Endothelial cell of umbilical vein (primary cell): Measurements from ENCODE around the gene AZU1. TPM values are rescaled to one million over a fixed set of nuclear protein-coding genes. Genes with fewer than 3 reads are reported as not detected.

Experiments used
- BruUV-seq: library from RNA; stranded (reverse); fragments of 400-500 nt; replicated peaks from 2 replicates; lab custom pipeline; 2021; lab: Mats Ljungman, UMichigan
- CTCF ChIA-PET: fragments of 300-600, 350-600 bp; sonication (Branson Sonifier 250); formaldehyde crosslinking; loops from one replicate; lab custom pipeline; 2021; ENCODE audit warnings: antibody characterized with exemption, inconsistent platforms; lab: Charles Lee
- POLR2A ChIA-PET: fragments of 300-600, 350-600 bp; sonication (Branson Sonifier 250); formaldehyde crosslinking; loops from one replicate; lab custom pipeline; 2021; ENCODE audit warnings: antibody characterized with exemption, inconsistent platforms; lab: Charles Lee
- DNase-seq: peaks from one replicate; pipeline ENCODE4 v3.0.0-alpha.2; 2011; ENCODE audit warnings: low read depth, low spot score
- FAIRE-seq: peaks from 2 replicates; lab custom pipeline; 2011; peaks lifted over from hg19 to GRCh38; lab: Jason Lieb, UNC
- H2AFZ ChIP-seq: 2 replicates; pipeline ENCODE4 v1.6.0; 2012; ENCODE audit warnings: low read depth, low read length, control low read depth, inconsistent platforms
- H3K27ac ChIP-seq: 2 replicates; pipeline ENCODE4 v1.5.1; 2011; ENCODE audit warnings: low read depth, mild to moderate bottlenecking, control low read depth, low read length, moderate library complexity; ENCODE audit not compliant: insufficient read depth
- H3K27me3 ChIP-seq, 2 experiments: 2 replicates each; pipeline versions ENCODE4 v1.6.0 to v1.6.1; 2011; ENCODE audit warnings: low read length in 2 of 2, mixed read lengths in 1 of 2; ENCODE audit not compliant: control insufficient read depth in 2 of 2, insufficient read depth in 2 of 2
- H3K36me3 ChIP-seq, 2 experiments: 2 replicates in 1 of 2; 3 replicates in 1 of 2; pipeline ENCODE4 v1.5.1; 2011; ENCODE audit warnings: low read length in 2 of 2, mild to moderate bottlenecking in 1 of 2, moderate library complexity in 1 of 2; ENCODE audit not compliant: control insufficient read depth in 2 of 2, insufficient read depth in 2 of 2; ENCODE audit errors: extremely low read depth in 1 of 2
- H3K4me1 ChIP-seq: 3 replicates; pipeline ENCODE4 v1.5.1; 2011; ENCODE audit warnings: mild to moderate bottlenecking, low read length; ENCODE audit not compliant: control insufficient read depth, insufficient read depth; ENCODE audit errors: extremely low read depth
- H3K4me2 ChIP-seq: 2 replicates; pipeline ENCODE4 v1.6.1; 2011; ENCODE audit warnings: low read length, control low read depth, mixed read lengths; ENCODE audit not compliant: insufficient read depth
- H3K4me3 ChIP-seq, 3 experiments: fragments of 200-600 bp in 1 of 3; sonication (generic), shearing (Covaris generic) in 1 of 3; replicated peaks in 1 of 3; 2 replicates each; pipeline ENCODE4 v1.5.1; 2011 to 2016; ENCODE audit warnings: control low read depth in 3 of 3, low read length in 3 of 3, mild to moderate bottlenecking in 2 of 3, inconsistent platforms in 1 of 3, low read depth in 1 of 3, moderate library complexity in 1 of 3; ENCODE audit not compliant: insufficient read depth in 1 of 3
- H3K79me2 ChIP-seq: 2 replicates; pipeline ENCODE4 v1.6.0; 2012; ENCODE audit warnings: low read length, inconsistent platforms; ENCODE audit not compliant: control insufficient read depth, insufficient read depth
- H3K9ac ChIP-seq: replicated peaks from 2 replicates; pipeline ENCODE3; 2011; ENCODE audit warnings: low read length, control low read depth; ENCODE audit not compliant: insufficient read depth; ENCODE audit errors: extremely low read depth
- H3K9me1 ChIP-seq: replicated peaks from 3 replicates; pipeline ENCODE4 v1.6.0; 2011; ENCODE audit warnings: mild to moderate bottlenecking, low read length; ENCODE audit not compliant: control insufficient read depth, insufficient read depth; ENCODE audit errors: extremely low read depth
- H3K9me3 ChIP-seq: replicated peaks from 2 replicates; pipeline ENCODE4 v1.5.1; 2012; ENCODE audit warnings: low read length, inconsistent platforms; ENCODE audit not compliant: control insufficient read depth, insufficient read depth
- H4K20me1 ChIP-seq: replicated peaks from 2 replicates; pipeline ENCODE3; 2011; ENCODE audit warnings: mild to moderate bottlenecking, low read length; ENCODE audit not compliant: control insufficient read depth, insufficient read depth; ENCODE audit errors: extremely low read depth
- EZH2 ChIP-seq: IDR thresholded peaks from 2 replicates; pipeline ENCODE4 v1.6.1; 2012; ENCODE audit warnings: borderline replicate concordance, low read depth, mild to moderate bottlenecking, moderate library complexity, low read length, inconsistent platforms; ENCODE audit not compliant: severe bottlenecking
- FOS ChIP-seq: IDR thresholded peaks from 2 replicates; pipeline ENCODE4 v1.6.1; 2011; ENCODE audit warnings: mild to moderate bottlenecking, low read length, moderate library complexity, borderline replicate concordance; ENCODE audit not compliant: insufficient read depth
- GATA2 ChIP-seq: IDR thresholded peaks from 2 replicates; pipeline ENCODE4 v1.7.0; 2011; ENCODE audit warnings: low read depth, mild to moderate bottlenecking, moderate library complexity, mixed read lengths, low read length; ENCODE audit not compliant: insufficient read length, insufficient read depth
- JUN ChIP-seq: IDR thresholded peaks from 2 replicates; pipeline ENCODE4 v1.6.1; 2011; ENCODE audit warnings: borderline replicate concordance, low read depth; ENCODE audit not compliant: insufficient read length, insufficient read depth
- MAX ChIP-seq: IDR thresholded peaks from 2 replicates; pipeline ENCODE4 v1.6.1; 2011; ENCODE audit not compliant: insufficient read depth, insufficient read length
- MYC ChIP-seq: IDR thresholded peaks from one replicate; pipeline ENCODE4 v1.6.1; 2011; ENCODE audit warnings: mild to moderate bottlenecking, low read depth, low read length
- POLR2A ChIP-seq: IDR thresholded peaks from 2 replicates; pipeline ENCODE4 v1.6.1; 2012; ENCODE audit warnings: low read depth, mild to moderate bottlenecking, control low read depth, low read length
- POLR2AphosphoS5 ChIP-seq: IDR thresholded peaks from 2 replicates; pipeline ENCODE4 v1.6.1; 2012; ENCODE audit warnings: low read depth, mild to moderate bottlenecking, control low read depth, low read length, moderate library complexity; ENCODE audit not compliant: insufficient read depth
- dilution Hi-C: fragments of 300-500 bp; cut with MboI; formaldehyde crosslinking; loops from one replicate; pipeline ENCODE4 v1.15.0; 2019; ENCODE audit warnings: low sequenced_read_pairs; ENCODE audit not compliant: extremely low pct_ligation_motif_present
- intact Hi-C: fragments of 100-400 bp; cut with micrococcal nuclease; formaldehyde crosslinking; loops from one replicate; pipeline ENCODE4 v1.10.0; 2022
- polyA plus RNA-seq, 4 experiments: library from polyadenylated mRNA; depleted of rRNA in 3 of 4; stranded (reverse) in 3 of 4; unstranded in 1 of 4; fragments of >200 nt; gene quantifications; 2 replicates each; pipeline versions ENCODE4 v1.2.1 to v1.2.3, GENCODE V29; 2011 to 2012; ENCODE audit warnings: missing spikeins in 1 of 4
- total RNA-seq: library from RNA; stranded (reverse); gene quantifications from 2 replicates; pipeline ENCODE4 v1.2.3, GENCODE V29; 2021
- TF ChIP-seq, protein P1 (sequence below), 2 donors: IDR thresholded peaks; 1 replicate in 1 of 2; 2 replicates in 1 of 2; pipeline ENCODE4 v1.5.1; 2011; ENCODE audit warnings: low read length in 2 of 2, mild to moderate bottlenecking in 2 of 2, moderate library complexity in 2 of 2, control low read depth in 1 of 2, inconsistent platforms in 1 of 2, low read depth in 1 of 2; ENCODE audit not compliant: insufficient read depth in 1 of 2; ENCODE audit errors: extremely low read depth in 1 of 2

AZU1 gene
- total and polyA plus RNA-seq, 2 donors (not counting 3 experiments of a cell fraction or from before 2014, with no cell fraction given): 0.12 TPM; not detected in 1

DNA sequence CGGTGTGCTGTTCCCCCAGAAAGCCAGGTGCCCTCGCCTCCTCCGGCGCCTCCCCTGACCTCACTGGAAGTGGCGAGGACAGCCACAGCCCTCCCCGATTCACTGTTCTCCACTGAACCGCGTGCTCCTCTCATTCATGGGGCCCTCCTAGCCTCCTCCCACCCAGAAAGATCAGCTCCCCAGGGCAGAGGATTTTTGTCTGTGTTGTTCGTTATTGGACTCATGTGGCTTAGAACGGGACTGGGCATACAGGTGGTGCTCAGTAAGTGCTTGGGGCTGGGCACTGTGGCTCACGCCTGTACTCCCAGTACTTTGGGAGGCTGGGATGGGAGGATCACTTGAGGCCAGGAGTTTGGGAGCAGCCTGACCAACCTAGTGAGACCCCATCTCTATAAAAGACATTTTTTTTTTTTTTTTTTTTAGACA, 16.9 kb downstream of the AZU1 start:
- H3K36me3 ChIP-seq: no peaks in the 10 kb centered on the region
- no peak overlapping the region for H3K4me2 ChIP-seq
- H3K9me1 ChIP-seq: no peaks in the 10 kb centered on the region
- dilution Hi-C loops: no loop called here
- no peak overlapping the region for H2AFZ ChIP-seq
- no peaks in the 10 kb centered on the region for H3K4me1 ChIP-seq
- intact Hi-C loops: no loop called here
- no peak for DNase-seq
- H3K27ac ChIP-seq: no peak overlapping the region
- POLR2A ChIA-PET: no interaction called here
- CTCF ChIA-PET: no interaction called here
- FAIRE-seq: no peak
- TF ChIP-seq JUN (no peak), POLR2A (no peak), MAX (no peak), EZH2 (no peak), POLR2AphosphoS5 (no peak), FOS (no peak), MYC (no peak), GATA2 (no peak)
- TF ChIP-seq, protein P1, sequence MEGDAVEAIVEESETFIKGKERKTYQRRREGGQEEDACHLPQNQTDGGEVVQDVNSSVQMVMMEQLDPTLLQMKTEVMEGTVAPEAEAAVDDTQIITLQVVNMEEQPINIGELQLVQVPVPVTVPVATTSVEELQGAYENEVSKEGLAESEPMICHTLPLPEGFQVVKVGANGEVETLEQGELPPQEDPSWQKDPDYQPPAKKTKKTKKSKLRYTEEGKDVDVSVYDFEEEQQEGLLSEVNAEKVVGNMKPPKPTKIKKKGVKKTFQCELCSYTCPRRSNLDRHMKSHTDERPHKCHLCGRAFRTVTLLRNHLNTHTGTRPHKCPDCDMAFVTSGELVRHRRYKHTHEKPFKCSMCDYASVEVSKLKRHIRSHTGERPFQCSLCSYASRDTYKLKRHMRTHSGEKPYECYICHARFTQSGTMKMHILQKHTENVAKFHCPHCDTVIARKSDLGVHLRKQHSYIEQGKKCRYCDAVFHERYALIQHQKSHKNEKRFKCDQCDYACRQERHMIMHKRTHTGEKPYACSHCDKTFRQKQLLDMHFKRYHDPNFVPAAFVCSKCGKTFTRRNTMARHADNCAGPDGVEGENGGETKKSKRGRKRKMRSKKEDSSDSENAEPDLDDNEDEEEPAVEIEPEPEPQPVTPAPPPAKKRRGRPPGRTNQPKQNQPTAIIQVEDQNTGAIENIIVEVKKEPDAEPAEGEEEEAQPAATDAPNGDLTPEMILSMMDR (IDR thresholded peaks at IDR 0.05; ENCODE audit: extremely low read depth in 1 of 2, insufficient read depth in 1 of 2, low read depth in 1 of 2, low read length in 2 of 2): no peak
- no peaks in the 10 kb centered on the region for H4K20me1 ChIP-seq
- no peaks in the 10 kb centered on the region for H3K9me3 ChIP-seq
- no TSS peak for BruUV-seq
- H3K4me3 ChIP-seq: no peak overlapping the region
- H3K9ac ChIP-seq: no peak overlapping the region
- no peaks in the 10 kb centered on the region for H3K79me2 ChIP-seq
- H3K27me3 ChIP-seq: peaks cover 0 to 6% of the 10 kb centered on the region in 2 experiments
